ENCODE data around the gene PARS2. TPM values are rescaled to one million over a fixed set of nuclear protein-coding genes. Genes with fewer than 3 reads are reported as not detected.

The PARS2 gene
- total RNA-seq, 1 donor from 2014 or later = 0.43 TPM

- Histone ChIP-seq H3K27me3 (peaks cover 4% of the 10 kb centered on the region), H3K9me3 (peaks cover 0 to 4% of the 10 kb centered on the region in 2 donors), H3K27ac (no peak overlapping the region), H3K36me3 (no peaks in the 10 kb centered on the region), H3K4me1 (no peaks in the 10 kb centered on the region), H3K4me3 (no peak overlapping the region)
- intact Hi-C loops (cut with DNase I) = no loop called here
- no peak for DNase-seq (ENCODE audit: low spot score in 2 of 2)
- no peak for TF ChIP-seq CTCF (IDR thresholded peaks at IDR 0.05)
These were observed 31.6 kb upstream of the PARS2 start for GRCh38 chr1:54795841-54796468.

GRCh38 chr1:54795356-54795665 lies 31.0 kb upstream of the PARS2 start:
- peaks cover 0 to 4% of the 10 kb centered on the region in 2 donors for H3K9me3 ChIP-seq
- intact Hi-C loops (cut with DNase I) = no loop called here

GRCh38 chr1:54794451-54795355 lies 30.4 kb upstream of the PARS2 start:
- intact Hi-C loops (cut with DNase I) = no loop called here
- Histone ChIP-seq H3K9me3 (peaks cover 0 to 4% of the 10 kb centered on the region in 2 donors), H3K4me1 (no peaks in the 10 kb centered on the region), H3K27ac (no peak overlapping the region), H3K27me3 (no peaks in the 10 kb centered on the region), H3K36me3 (no peaks in the 10 kb centered on the region), H3K4me3 (no peak overlapping the region)
- DNase-seq (ENCODE audit: low spot score in 2 of 2) = no peak
- TF ChIP-seq CTCF (IDR thresholded peaks at IDR 0.05) = no peak

More at GRCh38 chr1:54795356-54795665, 31.0 kb upstream of the PARS2 start:
- TF ChIP-seq CTCF (IDR thresholded peaks at IDR 0.05) = no peak
- H3K27ac ChIP-seq = no peak overlapping the region
- H3K27me3 ChIP-seq = no peaks in the 10 kb centered on the region
- no peaks in the 10 kb centered on the region for H3K36me3 ChIP-seq
- no peaks in the 10 kb centered on the region for H3K4me1 ChIP-seq
- H3K4me3 ChIP-seq = no peak overlapping the region
- DNase-seq (ENCODE audit: low spot score in 2 of 2) = no peak

GRCh38 chr1:54792686-54793282 lies 28.5 kb upstream of the PARS2 start:
- H3K27me3 ChIP-seq = no peaks in the 10 kb centered on the region
- peaks cover 0 to 4% of the 10 kb centered on the region in 2 donors for H3K9me3 ChIP-seq
- H3K4me1 ChIP-seq = no peaks in the 10 kb centered on the region
- intact Hi-C loops (cut with DNase I) = no loop called here
- TF ChIP-seq CTCF (IDR thresholded peaks at IDR 0.05) = no peak
- no peak overlapping the region for H3K4me3 ChIP-seq
- no peak for DNase-seq (ENCODE audit: low spot score in 2 of 2)
- H3K27ac ChIP-seq = no peak overlapping the region
- no peaks in the 10 kb centered on the region for H3K36me3 ChIP-seq

- no peak for TF ChIP-seq CTCF (IDR thresholded peaks at IDR 0.05)
- Histone ChIP-seq H3K27me3 (no peaks in the 10 kb centered on the region), H3K4me3 (no peak overlapping the region), H3K4me1 (no peaks in the 10 kb centered on the region), H3K36me3 (no peaks in the 10 kb centered on the region), H3K27ac (no peak overlapping the region), H3K9me3 (peaks cover 0 to 4% of the 10 kb centered on the region in 2 donors)
- intact Hi-C loops (cut with DNase I) = no loop called here
- no peak for DNase-seq (ENCODE audit: low spot score in 2 of 2)
These were observed 27.7 kb upstream of the PARS2 start for GRCh38 chr1:54791880-54792522.
